Measurements from ENCODE around the gene GRB7.
A peak's percentile ranks its signal among the peaks of the same experiment; 100 is the strongest.
"Not testable (repeated sequence)": the region's sequence is repeated elsewhere in the genome, so short reads cannot be mapped to it uniquely, and the experiment has no call there.

The GRB7 gene

DNA sequence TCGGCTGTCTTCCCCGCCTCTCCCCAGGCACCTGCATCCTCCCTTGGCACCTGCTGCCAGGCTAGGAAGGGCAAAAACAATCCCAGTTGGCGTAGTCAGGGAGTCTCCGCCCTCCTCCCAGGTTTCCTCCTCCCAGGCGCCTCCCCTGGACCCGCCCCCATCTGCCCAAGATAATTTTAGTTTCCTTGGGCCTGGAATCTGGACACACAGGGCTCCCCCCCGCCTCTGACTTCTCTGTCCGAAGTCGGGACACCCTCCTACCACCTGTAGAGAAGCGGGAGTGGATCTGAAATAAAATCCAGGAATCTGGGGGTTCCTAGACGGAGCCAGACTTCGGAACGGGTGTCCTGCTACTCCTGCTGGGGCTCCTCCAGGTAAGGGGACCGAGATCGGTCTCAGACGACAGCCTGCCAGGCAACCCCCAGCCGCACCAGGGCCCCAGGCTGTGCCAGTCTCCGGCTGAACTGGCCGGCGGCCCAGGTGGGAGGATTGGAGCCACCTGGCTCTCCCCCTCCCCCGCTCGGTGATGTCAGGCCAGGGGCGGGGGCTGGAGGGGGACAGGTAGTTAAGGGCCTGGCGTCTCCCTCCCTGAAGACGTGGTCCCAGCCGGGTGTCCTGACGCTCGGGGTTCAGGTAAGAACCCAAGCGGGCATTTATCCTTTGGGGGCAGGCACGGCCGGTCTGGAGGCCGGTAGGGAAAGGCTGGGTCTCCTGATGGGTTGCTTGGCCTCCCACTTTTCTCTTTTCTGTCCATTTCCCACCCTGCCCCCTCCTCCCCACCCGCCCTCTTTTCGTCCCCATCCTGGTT is at the start of gene GRB7:
Gene GRB7 (plus strand): TSS at position 179 of the 808 bp plus-strand sequence. CDS start 4,364 bp downstream, outside the sequence.
- DNase-seq, result peak in 2 of 56 donors; percentile 12 to 44

- DNase-seq, result no peak
Observed at GRCh38 chr17:39688475-39688835, 49.3 kb upstream of the GRB7 start.

- no peak for DNase-seq
Observed at GRCh38 chr17:39688945-39689344, 48.8 kb upstream of the GRB7 start.

DNA sequence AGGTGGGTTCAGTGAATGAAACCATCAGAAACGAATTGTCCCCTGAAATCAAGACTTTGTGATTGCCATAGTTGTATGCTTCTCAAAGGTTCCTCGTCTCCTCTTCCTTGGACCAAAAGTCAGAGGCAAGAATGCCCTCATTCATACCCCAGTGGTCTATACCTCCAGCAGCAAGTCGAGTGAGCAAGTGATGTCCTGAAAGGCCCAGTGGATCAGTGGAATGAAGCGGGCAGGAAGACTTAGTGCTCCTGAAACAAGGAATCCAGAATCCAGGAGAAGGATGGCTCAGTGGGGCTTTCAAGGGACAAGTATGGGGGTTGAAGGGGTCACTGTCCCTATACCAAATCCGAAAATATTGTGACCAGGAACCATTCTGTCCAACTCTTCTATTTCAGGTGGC is 43.1 kb upstream of the GRB7 start:
- DNase-seq, result no peak

GRCh38 chr17:39695089-39695474 is 42.7 kb upstream of the GRB7 start:
- DNase-seq, result no peak

DNA sequence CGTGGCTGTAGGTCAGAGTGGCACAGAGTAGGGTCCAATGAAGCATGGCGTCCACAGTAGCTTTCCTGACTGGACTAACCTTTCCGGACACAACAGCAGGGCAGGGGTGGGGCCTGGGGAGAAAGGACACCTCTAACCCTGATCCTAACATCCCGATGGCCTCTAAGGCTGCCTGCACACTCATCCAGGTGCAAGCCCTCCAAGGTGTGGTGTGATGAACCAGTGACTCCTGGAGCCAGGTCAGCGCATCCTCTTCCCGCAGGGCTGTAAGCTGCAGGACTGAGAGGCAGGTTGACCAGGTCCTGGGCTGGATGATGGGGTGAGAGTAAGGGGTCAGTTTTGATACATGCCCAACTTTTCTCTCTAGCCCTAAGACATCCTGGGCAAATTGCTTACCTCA is 41.0 kb upstream of the GRB7 start:
- DNase-seq, result no peak

GRCh38 chr17:39697961-39698360 is 39.8 kb upstream of the GRB7 start:
- no peak for DNase-seq

GRCh38 chr17:39699157-39699817 is 38.5 kb upstream of the GRB7 start:
- not testable (repeated sequence) for DNase-seq

GRCh38 chr17:39699818-39700147 is 38.0 kb upstream of the GRB7 start, which contains the start of gene ERBB2:
TSS of gene ERBB2 (plus strand) at chr17:39700064. CDS start at chr17:39700239, 175 bp downstream.
- peak in 31 of 56 donors; percentile 10 to 75 (median 36) for DNase-seq

DNA sequence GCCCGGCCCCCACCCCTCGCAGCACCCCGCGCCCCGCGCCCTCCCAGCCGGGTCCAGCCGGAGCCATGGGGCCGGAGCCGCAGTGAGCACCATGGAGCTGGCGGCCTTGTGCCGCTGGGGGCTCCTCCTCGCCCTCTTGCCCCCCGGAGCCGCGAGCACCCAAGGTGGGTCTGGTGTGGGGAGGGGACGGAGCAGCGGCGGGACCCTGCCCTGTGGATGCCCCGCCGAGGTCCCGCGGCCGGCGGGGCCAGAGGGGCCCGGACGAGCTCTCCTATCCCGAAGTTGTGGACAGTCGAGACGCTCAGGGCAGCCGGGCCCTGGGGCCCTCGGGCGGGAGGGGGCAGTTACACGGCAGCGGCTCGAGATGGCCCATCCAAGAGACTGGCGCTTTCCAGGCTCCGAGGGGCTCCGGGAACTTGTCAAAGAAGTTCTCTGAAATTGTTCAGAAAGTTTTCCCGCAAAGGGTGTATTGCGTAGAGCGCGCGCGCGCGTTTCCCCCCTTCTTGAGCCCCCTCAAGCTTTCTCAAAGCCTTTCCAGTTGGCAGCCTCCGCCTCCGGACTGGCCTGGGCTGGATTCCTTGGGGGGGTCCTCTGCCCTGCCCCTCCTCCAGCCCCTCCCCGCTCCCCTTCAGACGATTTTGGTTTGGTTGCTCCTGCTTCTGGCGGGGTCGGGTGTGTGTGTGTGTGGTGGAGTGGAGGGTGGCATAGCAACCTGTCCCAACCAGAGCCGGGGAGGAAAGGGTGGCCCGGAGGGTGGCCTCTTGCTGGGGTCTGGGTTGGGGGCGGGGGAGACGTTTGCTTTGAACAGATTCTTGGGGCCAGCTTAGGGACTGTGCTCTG is 37.4 kb upstream of the GRB7 start:
- DNase-seq, result peak in 2 of 56 donors; percentile 11 to 34

DNA sequence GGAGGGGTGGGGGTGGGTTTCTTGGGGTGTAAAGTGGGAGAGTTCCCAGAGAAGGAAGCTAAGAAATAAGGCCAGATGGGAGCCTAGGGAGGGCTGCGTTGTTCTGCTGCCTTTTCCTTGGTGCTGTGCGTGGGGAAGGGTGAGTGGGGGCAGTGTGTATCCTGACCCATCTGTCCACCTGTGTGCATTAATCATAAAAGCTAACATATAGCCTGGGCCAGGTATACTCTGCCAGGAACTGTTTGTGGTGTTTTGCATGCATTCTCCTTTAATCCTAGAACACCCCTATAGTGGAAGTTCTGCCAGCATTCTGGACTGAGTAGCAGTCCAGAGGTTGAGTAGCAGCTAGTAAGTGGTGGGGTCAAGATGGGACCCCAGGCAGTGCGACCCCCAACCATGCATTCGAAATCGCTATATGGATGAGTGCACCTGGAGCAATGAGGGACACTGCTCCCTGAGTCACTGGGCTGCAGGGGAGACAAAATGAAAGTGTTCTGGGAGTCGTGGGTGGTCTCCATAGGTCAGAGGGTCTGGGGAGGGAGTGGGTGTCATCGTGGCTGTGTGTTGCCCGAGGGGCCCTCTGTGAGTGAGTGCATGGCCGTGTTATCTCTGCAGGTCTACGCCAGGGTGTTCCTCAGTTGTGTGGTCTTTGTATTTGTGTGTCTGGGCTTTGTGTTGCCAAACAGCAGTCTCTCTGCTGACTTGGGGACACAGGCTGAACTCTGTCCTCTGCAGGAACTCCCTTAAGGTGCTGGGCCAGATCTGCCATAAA is 36.5 kb upstream of the GRB7 start:
- no peak for DNase-seq

DNA sequence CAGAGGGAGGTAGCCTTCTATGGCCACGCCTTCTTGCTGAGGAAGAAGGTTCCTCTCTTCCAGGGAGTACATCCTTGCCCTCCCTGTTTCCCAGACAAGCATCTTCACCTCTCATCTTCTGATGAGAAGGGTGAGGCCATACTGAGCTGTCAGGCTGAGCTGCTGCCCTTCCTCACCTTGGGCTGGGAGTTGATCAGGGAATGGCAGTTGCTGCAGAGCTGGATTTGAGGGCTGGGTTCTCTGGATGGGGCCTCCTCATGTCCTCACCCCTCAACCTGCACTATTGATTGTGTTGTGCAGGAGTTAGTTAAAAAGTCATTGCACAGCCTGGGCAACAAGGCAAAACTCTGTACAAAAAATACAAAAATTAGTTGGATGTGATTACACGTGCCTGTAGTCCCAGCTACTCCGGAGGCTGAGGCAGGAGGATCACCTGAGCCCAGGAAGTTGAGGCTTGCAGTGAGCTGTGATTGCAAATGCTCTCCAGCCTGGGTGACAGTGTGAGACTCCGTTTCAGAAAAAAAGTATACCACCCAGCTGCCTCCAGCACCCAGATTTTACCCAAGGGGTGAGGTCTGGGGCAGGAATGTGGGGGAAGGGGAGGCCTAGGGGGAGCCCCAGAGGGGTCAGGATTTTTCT is 35.8 kb upstream of the GRB7 start:
- DNase-seq, result no peak

- DNase-seq, result no peak
Observed at GRCh38 chr17:39702901-39703893, 34.5 kb upstream of the GRB7 start.

GRCh38 chr17:39703913-39704312 is 33.8 kb upstream of the GRB7 start:
- no peak for DNase-seq

DNA sequence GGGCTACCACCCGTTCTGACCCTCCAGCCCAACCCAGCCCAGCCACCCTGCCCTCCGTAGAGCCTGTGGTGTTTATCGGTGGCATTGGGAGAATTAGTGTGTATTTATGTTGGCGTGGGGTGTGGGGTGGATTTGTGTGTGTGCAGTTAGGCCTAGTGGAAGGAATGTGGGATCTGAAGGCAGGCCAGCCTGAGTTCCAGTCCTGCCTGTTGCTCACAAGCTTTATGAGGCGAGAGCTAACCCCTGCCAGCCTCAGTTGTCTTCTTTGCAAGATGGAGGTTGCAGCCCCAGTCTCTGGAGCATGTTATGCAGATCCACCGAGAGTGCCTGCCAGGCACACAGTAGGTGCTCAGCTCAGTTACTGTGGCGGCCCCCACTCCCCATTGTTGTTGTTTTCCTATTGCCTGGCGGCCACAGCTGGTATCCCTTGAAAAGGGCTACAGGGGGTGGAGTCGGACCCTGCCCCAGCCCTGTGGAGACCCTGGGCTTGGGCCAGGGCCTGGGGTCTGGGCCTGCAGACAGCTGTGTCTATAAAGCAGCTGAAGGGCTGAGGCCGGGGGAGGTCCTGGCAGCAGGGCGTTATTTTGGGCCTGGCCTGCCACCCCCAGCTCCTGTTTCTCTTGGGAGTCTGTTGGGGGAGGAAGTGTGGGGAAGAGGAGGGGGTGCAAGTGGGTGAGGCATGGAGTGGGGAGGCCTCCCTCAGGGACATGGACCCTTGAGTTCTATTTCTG is 32.8 kb upstream of the GRB7 start:
- no peak for DNase-seq

GRCh38 chr17:39705786-39706348 is 31.9 kb upstream of the GRB7 start:
- peak in 2 of 56 donors; percentile 16 to 23 for DNase-seq

DNA sequence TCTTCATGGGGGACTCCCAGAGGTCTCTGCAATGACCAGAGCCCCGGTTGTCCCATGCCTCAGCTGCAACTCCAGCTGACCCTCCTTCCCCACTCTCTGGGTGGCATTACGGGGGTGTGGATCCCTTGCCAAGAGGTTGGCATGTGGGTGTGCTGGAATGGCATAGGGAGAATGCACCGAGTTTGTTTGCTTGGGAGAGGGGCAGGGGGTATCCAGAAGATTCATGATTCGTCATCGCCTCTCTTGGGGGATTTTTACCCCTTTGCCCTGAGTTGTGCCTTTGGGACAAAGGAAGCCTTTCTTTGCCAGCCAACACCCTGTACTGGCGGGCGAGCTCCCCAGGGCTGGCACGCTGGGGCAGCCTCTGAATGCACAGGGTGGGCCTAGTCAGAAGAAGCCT is 31.4 kb upstream of the GRB7 start:
- DNase-seq, result no peak

- no peak for DNase-seq
Observed at GRCh38 chr17:39706921-39707337, 30.8 kb upstream of the GRB7 start.

Data from nucleus accumbens (tissue), 56 donors.